Bronchial epithelial cell (primary cell): Measurements from ENCODE around the gene GTSF1L. TPM values are rescaled to one million over a fixed set of nuclear protein-coding genes. Genes with fewer than 3 reads are reported as not detected.
"Not testable (repeated sequence)": the region's sequence is repeated elsewhere in the genome, so short reads cannot be mapped to it uniquely, and the experiment has no call there.

Source experiments
- DNase-seq: peaks from one replicate; pipeline ENCODE4 v3.0.0-alpha.2; 2010; ENCODE audit warnings: low read depth
- FAIRE-seq: peaks from 2 replicates; lab custom pipeline; 2011; peaks lifted over from hg19 to GRCh38; lab: Jason Lieb, UNC
- H3K27me3 ChIP-seq: 2 replicates; pipeline ENCODE4 v1.5.1; 2011; ENCODE audit warnings: low read length; ENCODE audit not compliant: control insufficient read depth, insufficient read depth
- H3K36me3 ChIP-seq: 2 replicates; pipeline ENCODE4 v1.5.1; 2011; ENCODE audit warnings: low read length; ENCODE audit not compliant: control insufficient read depth, insufficient read depth
- H3K4me3 ChIP-seq: 2 replicates; pipeline ENCODE4 v1.5.1; 2011; ENCODE audit warnings: mild to moderate bottlenecking, low read depth, low read length, control low read depth
- total RNA-seq: library from RNA; depleted of rRNA; stranded (reverse); fragments of >200 nt; gene quantifications from 2 replicates; pipeline ENCODE4 v1.2.1, GENCODE V29; 2014
- TF ChIP-seq, protein P1 (sequence below): IDR thresholded peaks from 2 replicates; pipeline ENCODE4 v1.5.1; 2011; ENCODE audit warnings: mild to moderate bottlenecking, moderate library complexity, low read length, control low read depth, inconsistent platforms; ENCODE audit not compliant: insufficient read depth, severe bottlenecking

Gene GTSF1L
- total RNA-seq, 1 donor from 2014 or later: not detected

- FAIRE-seq (no peak), DNase-seq (no peak)
- no peaks in the 10 kb centered on the region for H3K36me3 ChIP-seq
- TF ChIP-seq, protein P1, sequence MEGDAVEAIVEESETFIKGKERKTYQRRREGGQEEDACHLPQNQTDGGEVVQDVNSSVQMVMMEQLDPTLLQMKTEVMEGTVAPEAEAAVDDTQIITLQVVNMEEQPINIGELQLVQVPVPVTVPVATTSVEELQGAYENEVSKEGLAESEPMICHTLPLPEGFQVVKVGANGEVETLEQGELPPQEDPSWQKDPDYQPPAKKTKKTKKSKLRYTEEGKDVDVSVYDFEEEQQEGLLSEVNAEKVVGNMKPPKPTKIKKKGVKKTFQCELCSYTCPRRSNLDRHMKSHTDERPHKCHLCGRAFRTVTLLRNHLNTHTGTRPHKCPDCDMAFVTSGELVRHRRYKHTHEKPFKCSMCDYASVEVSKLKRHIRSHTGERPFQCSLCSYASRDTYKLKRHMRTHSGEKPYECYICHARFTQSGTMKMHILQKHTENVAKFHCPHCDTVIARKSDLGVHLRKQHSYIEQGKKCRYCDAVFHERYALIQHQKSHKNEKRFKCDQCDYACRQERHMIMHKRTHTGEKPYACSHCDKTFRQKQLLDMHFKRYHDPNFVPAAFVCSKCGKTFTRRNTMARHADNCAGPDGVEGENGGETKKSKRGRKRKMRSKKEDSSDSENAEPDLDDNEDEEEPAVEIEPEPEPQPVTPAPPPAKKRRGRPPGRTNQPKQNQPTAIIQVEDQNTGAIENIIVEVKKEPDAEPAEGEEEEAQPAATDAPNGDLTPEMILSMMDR: no peak
- no peak overlapping the region for H3K4me3 ChIP-seq
- peaks cover 10% of the 10 kb centered on the region for H3K27me3 ChIP-seq
Measured at GRCh38 chr20:43766917-43767316, 40.1 kb upstream of the GTSF1L start.

- Histone ChIP-seq H3K4me3 (no peak overlapping the region), H3K36me3 (no peaks in the 10 kb centered on the region), H3K27me3 (peaks cover 11% of the 10 kb centered on the region)
- DNase-seq: no peak
- FAIRE-seq: no peak
- TF ChIP-seq, protein P1: no peak
Measured at GRCh38 chr20:43766385-43766784, 39.6 kb upstream of the GTSF1L start.

GRCh38 chr20:43765916-43766315 lies 39.1 kb upstream of the GTSF1L start:
- FAIRE-seq (no peak), DNase-seq (no peak)
- TF ChIP-seq, protein P1: no peak
- Histone ChIP-seq H3K36me3 (no peaks in the 10 kb centered on the region), H3K4me3 (no peak overlapping the region), H3K27me3 (peaks cover 11% of the 10 kb centered on the region)

- H3K4me3 ChIP-seq: no peak overlapping the region
- peaks cover 11% of the 10 kb centered on the region for H3K27me3 ChIP-seq
- DNase-seq (no peak), FAIRE-seq (no peak)
- H3K36me3 ChIP-seq: no peaks in the 10 kb centered on the region
- TF ChIP-seq, protein P1: no peak
Measured at GRCh38 chr20:43762911-43763310, 36.1 kb upstream of the GTSF1L start.

- Histone ChIP-seq H3K36me3 (no peaks in the 10 kb centered on the region), H3K4me3 (no peak overlapping the region), H3K27me3 (peaks cover 11% of the 10 kb centered on the region)
- no peak for FAIRE-seq
- TF ChIP-seq, protein P1: no peak
- DNase-seq: no peak
Measured at GRCh38 chr20:43761386-43762340, 34.9 kb upstream of the GTSF1L start.

DNA sequence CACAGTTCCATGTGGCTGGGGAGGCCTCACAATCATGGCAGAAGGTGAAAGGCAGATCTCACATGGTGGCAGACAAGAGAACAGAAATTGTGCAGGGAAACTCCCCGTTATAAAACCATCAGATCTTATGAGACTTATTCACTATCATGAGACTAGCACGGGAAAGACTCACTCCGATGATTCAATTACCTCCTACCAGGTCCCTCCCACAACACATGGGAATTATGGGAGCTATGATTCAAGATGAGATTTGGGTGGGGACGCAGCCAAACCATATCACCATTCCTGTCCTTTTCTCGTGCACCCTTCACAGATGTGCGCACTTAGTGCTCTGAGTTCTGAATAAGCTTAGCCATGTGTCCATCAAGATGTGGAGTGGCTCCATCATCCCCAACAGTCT lies 31.1 kb upstream of the GTSF1L start:
- H3K36me3 ChIP-seq, H3K4me3 ChIP-seq, H3K27me3 ChIP-seq, DNase-seq, FAIRE-seq: not testable (repeated sequence)
